Measurements from ENCODE around the gene MTRF1.
"Not testable (repeated sequence)": the region's sequence is repeated elsewhere in the genome, so short reads cannot be mapped to it uniquely, and the experiment has no call there.

MTRF1 gene

GRCh38 chr13:41179593-41180250 is 83.7 kb downstream of the MTRF1 start:
- no peak overlapping the region for H3K9ac ChIP-seq (ENCODE audit: low read length)
- H3K4me3 ChIP-seq (ENCODE audit: low read depth, low read length, poor library complexity, severe bottlenecking) = no peak overlapping the region
- no peak overlapping the region for H3K4me2 ChIP-seq (ENCODE audit: low read length)
- H3F3A ChIP-seq (ENCODE audit: insufficient read depth, low read length) = no peaks in the 10 kb centered on the region
- H3K9me2 ChIP-seq (ENCODE audit: low read depth, low read length) = no peaks in the 10 kb centered on the region
- H3K27ac ChIP-seq (ENCODE audit: low read depth, low read length, poor library complexity, severe bottlenecking) = no peak overlapping the region
- H3K27me3 ChIP-seq (ENCODE audit: insufficient read depth, low read length) = no peaks in the 10 kb centered on the region
- no peaks in the 10 kb centered on the region for H3K79me2 ChIP-seq (ENCODE audit: insufficient read depth, low read length)
- H3K4me1 ChIP-seq (ENCODE audit: insufficient read depth, low read length, severe bottlenecking) = no peaks in the 10 kb centered on the region
- no peaks in the 10 kb centered on the region for H4K20me1 ChIP-seq (ENCODE audit: insufficient read depth, low read length)
- TF ChIP-seq, protein P1, sequence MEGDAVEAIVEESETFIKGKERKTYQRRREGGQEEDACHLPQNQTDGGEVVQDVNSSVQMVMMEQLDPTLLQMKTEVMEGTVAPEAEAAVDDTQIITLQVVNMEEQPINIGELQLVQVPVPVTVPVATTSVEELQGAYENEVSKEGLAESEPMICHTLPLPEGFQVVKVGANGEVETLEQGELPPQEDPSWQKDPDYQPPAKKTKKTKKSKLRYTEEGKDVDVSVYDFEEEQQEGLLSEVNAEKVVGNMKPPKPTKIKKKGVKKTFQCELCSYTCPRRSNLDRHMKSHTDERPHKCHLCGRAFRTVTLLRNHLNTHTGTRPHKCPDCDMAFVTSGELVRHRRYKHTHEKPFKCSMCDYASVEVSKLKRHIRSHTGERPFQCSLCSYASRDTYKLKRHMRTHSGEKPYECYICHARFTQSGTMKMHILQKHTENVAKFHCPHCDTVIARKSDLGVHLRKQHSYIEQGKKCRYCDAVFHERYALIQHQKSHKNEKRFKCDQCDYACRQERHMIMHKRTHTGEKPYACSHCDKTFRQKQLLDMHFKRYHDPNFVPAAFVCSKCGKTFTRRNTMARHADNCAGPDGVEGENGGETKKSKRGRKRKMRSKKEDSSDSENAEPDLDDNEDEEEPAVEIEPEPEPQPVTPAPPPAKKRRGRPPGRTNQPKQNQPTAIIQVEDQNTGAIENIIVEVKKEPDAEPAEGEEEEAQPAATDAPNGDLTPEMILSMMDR (IDR thresholded peaks at IDR 0.05; ENCODE audit: low read length) = no peak
- TF ChIP-seq EZH2 (IDR thresholded peaks at IDR 0.05; ENCODE audit: borderline replicate concordance, low read length) = no peak
- peaks cover 9% of the 10 kb centered on the region for H3K9me3 ChIP-seq (ENCODE audit: low read length)
- no peak overlapping the region for H2AFZ ChIP-seq (ENCODE audit: low read length)
- no peaks in the 10 kb centered on the region for H3K36me3 ChIP-seq (ENCODE audit: insufficient read depth, low read length)

- Histone ChIP-seq H3K9ac (ENCODE audit: low read length) (no peak overlapping the region), H3K36me3 (ENCODE audit: insufficient read depth, low read length) (no peaks in the 10 kb centered on the region), H3F3A (ENCODE audit: insufficient read depth, low read length) (no peaks in the 10 kb centered on the region), H3K4me3 (ENCODE audit: low read depth, low read length, poor library complexity, severe bottlenecking) (no peak overlapping the region), H3K9me3 (ENCODE audit: low read length) (peaks cover 13% of the 10 kb centered on the region), H3K4me2 (ENCODE audit: low read length) (no peak overlapping the region), H2AFZ (ENCODE audit: low read length) (no peak overlapping the region), H4K20me1 (ENCODE audit: insufficient read depth, low read length) (no peaks in the 10 kb centered on the region), H3K9me2 (ENCODE audit: low read depth, low read length) (no peaks in the 10 kb centered on the region), H3K27ac (ENCODE audit: low read depth, low read length, poor library complexity, severe bottlenecking) (no peak overlapping the region), H3K79me2 (ENCODE audit: insufficient read depth, low read length) (no peaks in the 10 kb centered on the region), H3K4me1 (ENCODE audit: insufficient read depth, low read length, severe bottlenecking) (no peaks in the 10 kb centered on the region), H3K27me3 (ENCODE audit: insufficient read depth, low read length) (no peaks in the 10 kb centered on the region)
- TF ChIP-seq, protein P1 (IDR thresholded peaks at IDR 0.05; ENCODE audit: low read length) = no peak
- no peak for TF ChIP-seq EZH2 (IDR thresholded peaks at IDR 0.05; ENCODE audit: borderline replicate concordance, low read length)
Observed at GRCh38 chr13:41178040-41178439, 85.3 kb downstream of the MTRF1 start.

DNA sequence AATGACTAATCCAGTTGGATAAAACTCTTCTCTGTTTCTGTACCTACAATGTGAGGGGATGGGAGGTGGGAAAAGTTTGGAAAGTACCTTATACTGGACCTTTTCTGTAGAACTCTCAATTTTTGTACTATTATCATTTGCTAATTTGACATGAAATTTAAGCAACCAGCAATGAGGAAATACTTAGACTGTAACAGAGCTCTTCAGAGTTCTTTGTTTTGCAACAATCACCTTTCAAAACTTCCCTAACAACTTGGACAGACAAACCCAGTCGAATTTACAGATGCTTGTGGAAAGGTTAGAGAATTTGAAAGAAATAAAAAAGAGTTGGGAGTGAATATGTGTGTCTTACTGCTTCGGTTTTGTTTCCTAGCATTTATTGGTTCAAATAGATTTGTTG is 85.8 kb downstream of the MTRF1 start:
- Histone ChIP-seq H3F3A (ENCODE audit: insufficient read depth, low read length) (no peaks in the 10 kb centered on the region), H2AFZ (ENCODE audit: low read length) (no peak overlapping the region), H3K27ac (ENCODE audit: low read depth, low read length, poor library complexity, severe bottlenecking) (no peak overlapping the region), H3K9me3 (ENCODE audit: low read length) (peaks cover 17% of the 10 kb centered on the region), H3K4me3 (ENCODE audit: low read depth, low read length, poor library complexity, severe bottlenecking) (no peak overlapping the region), H3K9ac (ENCODE audit: low read length) (no peak overlapping the region), H3K9me2 (ENCODE audit: low read depth, low read length) (no peaks in the 10 kb centered on the region), H3K79me2 (ENCODE audit: insufficient read depth, low read length) (no peaks in the 10 kb centered on the region), H3K4me2 (ENCODE audit: low read length) (no peak overlapping the region), H3K36me3 (ENCODE audit: insufficient read depth, low read length) (no peaks in the 10 kb centered on the region), H4K20me1 (ENCODE audit: insufficient read depth, low read length) (no peaks in the 10 kb centered on the region), H3K4me1 (ENCODE audit: insufficient read depth, low read length, severe bottlenecking) (no peaks in the 10 kb centered on the region), H3K27me3 (ENCODE audit: insufficient read depth, low read length) (no peaks in the 10 kb centered on the region)
- TF ChIP-seq, protein P1 (IDR thresholded peaks at IDR 0.05; ENCODE audit: low read length) = no peak

- peaks cover 17% of the 10 kb centered on the region for H3K9me3 ChIP-seq (ENCODE audit: low read length)
Observed at GRCh38 chr13:41175576-41175975, 87.8 kb downstream of the MTRF1 start.

More at GRCh38 chr13:41175576-41175975, 87.8 kb downstream of the MTRF1 start:
- H3K9ac ChIP-seq (ENCODE audit: low read length); H3K4me3 ChIP-seq (ENCODE audit: low read depth, low read length, poor library complexity, severe bottlenecking); H3K27me3 ChIP-seq (ENCODE audit: insufficient read depth, low read length); H3K36me3 ChIP-seq (ENCODE audit: insufficient read depth, low read length); H3K79me2 ChIP-seq (ENCODE audit: insufficient read depth, low read length); H3K4me1 ChIP-seq (ENCODE audit: insufficient read depth, low read length, severe bottlenecking); H3F3A ChIP-seq (ENCODE audit: insufficient read depth, low read length); H4K20me1 ChIP-seq (ENCODE audit: insufficient read depth, low read length); H3K27ac ChIP-seq (ENCODE audit: low read depth, low read length, poor library complexity, severe bottlenecking); H3K4me2 ChIP-seq (ENCODE audit: low read length); H3K9me2 ChIP-seq (ENCODE audit: low read depth, low read length); H2AFZ ChIP-seq (ENCODE audit: low read length): not testable (repeated sequence)

Data from OCI-LY1 (cell line).